Kidney glomerular epithelial cell (primary cell): ENCODE data around the gene F10.

Experiments
- DNase-seq: peaks from one replicate; lab custom pipeline; 2025; lab: John Stamatoyannopoulos, UW

F10 gene

GRCh38 chr13:113086991-113087922, 35.3 kb upstream of the F10 start:
- DNase-seq: no peak

- no peak for DNase-seq
Observed at GRCh38 chr13:113087923-113088690, 34.5 kb upstream of the F10 start.

- no peak for DNase-seq
Observed at GRCh38 chr13:113088691-113089020, 33.9 kb upstream of the F10 start.

- DNase-seq: no peak
Observed at GRCh38 chr13:113089693-113090414, 32.7 kb upstream of the F10 start.

GRCh38 chr13:113090415-113090770, 32.2 kb upstream of the F10 start:
- DNase-seq: no peak

GRCh38 chr13:113090806-113091205, 31.8 kb upstream of the F10 start:
- DNase-seq: no peak

GRCh38 chr13:113091211-113091771, 31.3 kb upstream of the F10 start:
- no peak for DNase-seq

GRCh38 chr13:113091891-113092775, 30.5 kb upstream of the F10 start:
- no peak for DNase-seq

GRCh38 chr13:113092776-113093579, 29.6 kb upstream of the F10 start:
- no peak for DNase-seq

GRCh38 chr13:113093580-113094409, 28.8 kb upstream of the F10 start:
- no peak for DNase-seq

- no peak for DNase-seq
Observed at GRCh38 chr13:113094410-113094800, 28.2 kb upstream of the F10 start.

- DNase-seq: no peak
Observed at GRCh38 chr13:113095146-113096051, 27.2 kb upstream of the F10 start.

- DNase-seq: no peak
Observed at GRCh38 chr13:113096052-113096744, 26.4 kb upstream of the F10 start.

- no peak for DNase-seq
Observed at GRCh38 chr13:113096745-113097305, 25.8 kb upstream of the F10 start.

GRCh38 chr13:113097651-113098050, 24.9 kb upstream of the F10 start:
- no peak for DNase-seq

- no peak for DNase-seq
Observed at GRCh38 chr13:113098162-113098732, 24.4 kb upstream of the F10 start.

- no peak for DNase-seq
Observed at GRCh38 chr13:113099142-113099541, 23.5 kb upstream of the F10 start.
